GM23338 (cell line): ENCODE results near the gene FAM81A.

Experiments used
- CTCF ChIP-seq, 2 experiments: fragments of 200-600 bp in 1 of 2; sonication (generic) in 1 of 2; conservative IDR thresholded peaks; 2 replicates each; pipeline versions ENCODE4 v1.5.1 to v1.6.1; 2016 to 2017; ENCODE audit warnings: antibody characterized with exemption in 2 of 2, low read depth in 2 of 2, mild to moderate bottlenecking in 2 of 2, moderate library complexity in 1 of 2
- POLR2AphosphoS5 ChIP-seq: IDR thresholded peaks from 2 replicates; pipeline ENCODE4 v1.6.1; 2016; ENCODE audit warnings: antibody characterized with exemption, low read depth

- TF ChIP-seq POLR2AphosphoS5: no peak
- no peak for TF ChIP-seq CTCF (conservative IDR thresholded peaks at IDR 0.05; ENCODE audit: low read depth in 2 of 2)
Measured at GRCh38 chr15:59521443-59521842, 83.5 kb downstream of the FAM81A start.
